ENCODE data around the gene COBL.

The COBL gene

DNA sequence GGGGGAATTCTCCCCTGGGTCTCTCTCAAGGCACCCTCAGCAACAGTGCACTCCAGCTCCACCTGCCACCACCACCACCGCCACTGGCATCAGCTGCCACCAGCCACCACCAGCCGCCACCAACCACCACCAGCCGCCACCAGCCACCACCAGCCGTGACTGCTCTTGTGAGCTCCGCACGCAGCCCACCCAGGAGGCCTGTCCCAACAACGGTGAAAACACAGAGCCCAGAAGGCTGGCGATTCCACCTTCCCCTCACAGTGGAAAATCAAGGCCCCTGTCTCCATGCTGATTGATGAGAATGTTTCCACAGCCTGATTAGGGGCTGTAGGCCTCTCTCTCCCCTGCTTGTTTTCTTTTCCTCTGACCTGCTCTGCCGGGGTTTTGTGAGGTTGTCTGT, 41.1 kb downstream of the COBL start:
- FAIRE-seq: no peak

DNA sequence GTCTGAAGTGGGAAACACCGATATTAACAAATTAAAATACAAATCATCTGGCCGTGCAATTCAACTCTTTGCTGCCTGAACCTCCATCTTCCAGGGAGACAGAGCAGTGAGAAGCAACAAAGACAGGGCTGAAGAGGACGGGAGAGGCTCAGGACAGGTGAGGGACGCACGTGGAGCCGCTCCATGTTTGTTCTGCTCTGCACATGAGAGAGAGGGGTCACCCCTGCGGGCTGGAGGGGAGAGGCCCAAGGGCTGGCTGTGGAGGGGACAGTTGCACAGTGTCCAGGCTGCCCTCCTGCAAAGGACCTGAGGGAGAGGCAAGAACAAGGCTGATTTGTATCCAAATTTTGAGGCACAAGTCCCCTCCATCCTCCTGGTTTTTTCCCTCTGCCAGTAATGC, 41.7 kb downstream of the COBL start:
- FAIRE-seq: no peak

DNA sequence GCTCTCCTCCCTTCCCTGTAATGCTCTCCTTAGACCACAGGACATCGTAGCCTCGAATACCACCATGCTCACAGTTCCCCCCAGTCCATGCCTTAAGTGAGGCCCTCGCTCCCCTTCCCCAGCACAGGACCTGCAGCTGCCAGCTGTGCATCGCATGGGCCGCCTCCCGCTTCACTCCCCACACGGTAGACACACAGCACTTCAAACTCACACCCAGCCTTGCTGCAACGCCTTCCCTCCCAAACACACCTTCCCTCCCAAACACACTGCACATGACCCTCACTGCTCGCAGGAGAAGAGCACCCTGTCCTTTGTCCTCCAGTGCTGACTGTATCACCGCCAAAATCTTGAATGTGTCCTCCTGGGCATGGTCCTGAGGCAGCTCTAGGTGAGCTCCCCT, 42.6 kb downstream of the COBL start:
- no peak for FAIRE-seq

DNA sequence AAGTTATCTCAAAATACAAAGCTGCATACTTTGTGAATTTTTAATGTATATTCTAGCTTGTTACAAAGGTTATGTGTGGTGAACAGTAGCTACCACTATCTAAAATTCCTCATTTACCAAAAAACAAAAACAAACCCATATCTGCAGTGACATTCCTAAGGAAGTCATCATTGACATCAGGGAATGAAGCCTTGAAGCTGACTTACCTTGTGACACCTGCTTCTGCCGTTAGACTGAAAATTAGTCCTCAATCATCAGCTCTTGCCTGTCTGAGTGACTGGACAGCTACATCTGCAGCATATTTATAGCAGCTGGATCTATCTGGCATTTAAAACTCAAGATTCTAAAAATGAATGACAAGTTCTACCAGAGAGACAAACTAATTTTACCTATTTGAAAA, 43.2 kb downstream of the COBL start:
- FAIRE-seq: no peak

DNA sequence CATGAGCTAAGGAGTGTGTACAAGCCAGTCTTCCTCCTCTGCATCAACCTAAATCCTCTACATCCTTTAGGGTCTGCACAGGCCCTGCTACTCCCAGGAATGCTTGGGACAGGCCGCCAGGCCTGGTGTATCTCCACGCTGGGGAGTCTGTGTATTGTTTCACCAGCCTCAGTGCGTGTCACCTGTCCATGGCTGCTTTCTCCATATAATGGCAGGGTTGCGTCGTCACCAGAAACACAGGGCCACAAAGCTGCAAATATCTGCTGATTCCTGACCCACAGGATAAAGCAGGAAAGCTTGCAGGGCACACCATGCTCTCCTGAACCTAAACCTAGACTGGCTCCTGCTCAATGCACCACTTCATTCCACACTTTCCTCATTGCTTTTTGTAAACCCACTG, 45.6 kb downstream of the COBL start:
- no peak for FAIRE-seq

DNA sequence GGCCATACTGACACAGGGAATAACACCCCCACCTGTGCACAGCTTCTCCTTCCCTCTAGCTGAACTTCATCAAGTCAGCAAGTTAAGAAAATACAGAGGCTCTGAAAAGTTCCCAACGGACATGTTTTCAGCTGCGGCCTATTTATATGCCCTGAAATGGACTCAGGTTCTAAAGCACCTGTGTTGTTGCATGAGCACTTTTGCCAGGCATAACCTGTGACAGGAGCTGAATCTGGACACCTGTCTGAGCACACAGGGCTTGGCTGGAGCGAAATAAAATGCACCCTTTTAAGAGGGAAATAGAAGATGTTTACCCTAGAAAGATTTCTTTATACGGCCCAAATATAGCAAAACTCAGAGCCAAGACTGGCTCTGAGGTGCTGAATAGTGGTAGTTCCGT, 46.7 kb downstream of the COBL start:
- FAIRE-seq: no peak

DNA sequence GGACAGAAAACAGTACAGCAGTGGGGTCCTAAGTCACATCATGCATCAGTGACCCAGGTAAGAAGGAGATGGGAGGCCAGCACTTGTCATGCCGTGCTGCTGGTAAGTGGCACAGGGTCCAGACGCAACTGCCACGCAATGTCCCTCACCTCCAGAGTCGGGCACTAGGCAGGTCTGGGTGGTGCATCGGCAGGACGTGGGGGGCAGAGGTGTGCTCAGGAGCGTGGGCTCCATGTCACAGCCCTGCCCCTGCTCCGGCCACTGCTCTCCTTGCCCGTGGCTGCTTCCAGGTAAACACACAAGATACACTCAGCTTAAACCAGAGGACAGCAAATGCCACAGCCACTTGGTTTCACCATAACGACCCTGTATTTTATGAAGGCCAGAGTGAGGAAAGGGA, 47.3 kb downstream of the COBL start:
- FAIRE-seq: no peak

DNA sequence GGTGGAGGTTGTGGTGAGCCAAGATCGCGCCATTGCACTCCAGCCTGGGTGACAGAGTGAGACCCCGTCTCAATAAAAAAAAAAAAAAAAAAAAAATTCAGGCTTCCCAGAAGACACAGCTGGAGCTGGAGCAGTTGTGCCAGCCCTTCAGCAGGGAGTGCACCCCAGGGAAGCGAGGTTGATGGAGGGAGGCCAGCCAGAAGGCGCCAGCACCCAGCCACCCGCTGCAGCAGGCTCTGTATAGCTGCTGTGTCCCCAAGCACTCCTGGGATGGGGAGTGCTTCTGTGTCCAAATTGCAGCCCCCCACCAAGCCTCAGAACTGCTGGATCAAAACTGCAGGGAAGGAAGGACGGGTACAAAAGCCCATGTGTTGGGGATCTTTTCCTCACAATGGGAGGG, 47.8 kb downstream of the COBL start:
- FAIRE-seq: no peak

DNA sequence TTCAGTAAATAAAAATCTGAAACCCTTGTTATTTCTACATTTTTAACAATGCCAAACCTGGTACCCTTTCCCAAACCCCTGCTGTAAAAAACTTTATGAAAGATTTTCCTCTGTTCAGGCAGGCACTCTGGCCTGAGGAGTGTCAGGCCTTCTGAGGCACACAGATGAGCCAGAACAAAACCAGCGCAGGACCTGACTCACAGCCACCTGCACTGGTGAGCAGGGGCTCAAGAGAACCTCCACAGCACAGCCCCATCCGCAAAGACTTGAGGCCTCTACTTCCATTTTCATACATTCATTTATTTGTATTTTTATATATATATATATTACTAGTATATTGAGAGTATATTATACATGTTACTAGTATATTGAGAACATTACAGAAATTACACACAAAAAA, 49.4 kb downstream of the COBL start:
- FAIRE-seq: no peak

DNA sequence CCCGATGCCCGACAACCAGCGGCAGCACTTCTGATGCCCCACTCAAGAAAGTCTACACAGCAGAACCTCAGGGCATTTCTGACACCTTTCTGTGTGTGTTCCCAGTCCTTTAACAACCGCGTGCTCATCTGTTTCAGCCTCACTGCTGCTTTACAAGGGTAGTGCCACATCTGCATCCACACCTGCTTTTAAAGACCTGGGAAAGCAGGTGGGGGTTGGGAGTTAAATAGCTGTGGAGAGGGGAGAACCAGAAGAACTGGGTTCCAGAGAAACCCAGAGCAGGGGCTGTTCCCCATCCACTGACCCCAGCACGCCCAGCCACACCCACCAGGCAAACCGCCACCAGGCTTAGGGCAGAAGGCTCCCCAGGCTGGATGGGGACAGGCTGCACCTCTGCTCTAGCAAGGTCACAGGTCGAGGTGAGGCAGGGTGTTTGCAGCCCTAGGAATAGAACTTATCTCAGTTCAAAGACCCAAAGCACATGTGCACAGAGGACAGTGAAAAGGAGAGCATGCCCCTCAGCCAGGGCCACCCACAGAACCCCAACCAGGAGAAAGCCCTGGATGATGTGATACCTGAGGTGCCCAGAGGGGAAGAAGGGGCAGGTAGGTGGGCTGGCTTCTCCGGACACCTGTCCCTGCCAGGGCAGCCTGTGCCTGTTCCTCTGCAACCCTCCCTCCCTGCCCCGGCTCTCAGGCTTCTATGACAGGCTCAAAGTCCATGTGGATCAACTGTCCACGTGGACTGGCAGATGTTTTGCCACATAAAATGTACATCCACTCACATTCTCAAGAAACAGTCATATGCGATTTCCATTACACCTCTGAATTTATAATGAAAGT, 51.3 kb downstream of the COBL start:
- FAIRE-seq: no peak

DNA sequence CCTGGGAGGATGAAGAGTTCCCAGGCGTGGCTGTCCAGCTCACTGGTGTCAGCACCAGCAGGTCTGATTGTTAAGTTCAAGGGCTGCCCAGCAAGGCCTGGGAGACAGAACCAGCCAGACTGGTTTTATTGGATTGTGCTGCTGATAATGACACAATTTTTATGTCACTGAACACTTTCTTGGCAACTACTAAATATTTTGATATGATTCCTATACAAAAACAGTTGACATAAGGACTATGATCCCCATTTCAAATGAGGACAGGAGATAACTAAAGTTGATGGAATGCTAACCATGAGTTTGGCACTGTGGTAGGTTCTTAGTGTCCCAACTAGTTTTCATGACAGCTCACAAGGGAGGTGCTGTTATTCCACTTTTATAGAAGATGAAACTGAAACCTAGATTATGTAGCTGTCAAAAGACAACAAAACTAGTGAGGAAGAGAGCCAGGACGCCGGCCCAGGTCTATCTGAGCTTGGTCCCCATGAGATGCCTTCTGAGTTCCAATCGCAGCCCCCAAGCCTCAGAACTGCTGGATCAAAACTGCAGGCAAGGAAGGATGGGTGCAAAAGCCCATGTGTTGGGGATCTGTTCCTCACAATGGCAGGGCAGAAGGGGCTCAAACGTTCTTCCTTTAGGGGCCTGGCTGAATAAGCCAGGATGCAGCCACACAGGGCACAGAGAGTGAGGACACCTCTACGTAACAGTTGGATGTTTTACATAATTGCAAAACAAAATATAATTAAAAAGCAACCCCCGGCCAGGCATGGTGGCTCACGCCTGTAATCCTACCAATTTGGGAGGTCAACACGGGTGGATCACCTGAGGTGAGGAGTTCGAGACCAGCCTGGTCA, 52.8 kb downstream of the COBL start:
- no peak for FAIRE-seq

DNA sequence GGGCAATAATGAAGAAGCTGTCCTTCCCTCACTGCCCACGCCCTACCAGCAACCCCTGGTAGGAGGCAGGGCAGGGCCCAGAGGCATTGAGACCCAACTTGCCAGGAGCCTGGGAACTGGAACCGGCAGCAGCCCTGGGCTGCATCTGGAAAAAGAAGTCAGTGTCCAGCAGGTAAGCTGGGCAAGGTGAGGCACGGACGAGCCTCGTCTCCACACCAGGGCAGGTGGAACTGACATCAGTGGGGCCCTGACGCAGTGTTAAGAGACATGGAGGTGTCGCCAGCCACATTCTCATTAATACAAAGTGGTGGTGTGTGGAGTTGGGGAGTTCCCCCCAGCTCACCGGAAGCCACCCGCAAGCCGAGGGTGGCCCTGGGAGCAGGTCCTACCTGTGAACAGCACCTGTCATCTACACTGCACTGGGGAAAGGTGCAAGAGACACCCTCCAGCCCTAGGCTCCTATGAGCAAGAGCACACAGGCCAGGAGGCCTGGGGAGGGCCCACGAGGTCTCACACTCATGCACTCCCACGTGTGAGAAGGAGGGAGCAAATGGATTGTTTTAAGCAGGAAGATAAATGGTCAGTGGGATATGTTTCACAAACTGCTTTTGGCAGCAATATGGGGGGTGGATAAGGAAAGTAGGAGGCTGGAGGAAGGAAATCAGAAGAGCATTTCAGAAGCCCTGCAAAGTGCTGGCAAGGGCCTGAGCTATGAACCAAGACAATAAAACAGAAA, 53.6 kb downstream of the COBL start:
- FAIRE-seq: no peak

DNA sequence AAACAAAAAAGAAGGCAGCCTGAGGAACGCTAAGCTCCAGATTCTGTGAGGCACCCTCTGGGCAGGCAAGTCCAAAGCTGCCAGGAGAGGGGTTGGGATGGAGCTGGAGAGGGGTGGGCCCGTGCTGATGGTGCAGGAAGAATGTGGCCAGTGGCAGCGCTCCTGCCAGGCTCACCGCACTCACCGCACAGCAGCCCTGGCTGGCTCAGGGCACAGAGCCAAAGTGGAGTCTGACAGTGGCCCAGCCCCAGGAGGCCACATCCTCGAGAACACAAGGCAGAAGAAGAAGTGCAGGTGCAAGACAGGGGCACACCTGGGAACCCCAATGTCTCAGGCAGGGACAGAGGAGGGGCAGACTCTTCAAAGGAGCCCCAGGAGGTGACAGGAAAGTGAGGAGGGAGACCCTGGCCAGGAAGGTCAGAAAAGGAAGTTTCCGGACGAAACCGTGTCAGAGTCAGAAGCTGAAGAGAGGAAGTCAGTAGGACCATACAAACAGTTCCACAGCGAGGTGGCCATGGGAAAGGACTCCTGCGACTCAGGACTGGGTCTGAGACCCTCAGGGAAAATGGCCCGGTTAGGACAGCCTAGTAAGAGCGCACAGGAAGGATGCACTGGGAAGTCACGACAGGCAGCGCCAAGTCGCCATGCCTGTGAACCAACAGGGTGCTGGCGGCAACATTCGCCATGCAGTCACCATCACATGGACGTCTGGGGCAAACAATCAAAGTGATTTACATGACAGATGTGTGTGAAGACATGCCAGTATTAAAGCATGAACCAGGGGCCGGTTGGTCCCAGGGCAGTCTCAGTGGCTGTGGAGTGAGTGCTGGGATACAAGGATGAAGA, 54.4 kb downstream of the COBL start:
- no peak for FAIRE-seq

DNA sequence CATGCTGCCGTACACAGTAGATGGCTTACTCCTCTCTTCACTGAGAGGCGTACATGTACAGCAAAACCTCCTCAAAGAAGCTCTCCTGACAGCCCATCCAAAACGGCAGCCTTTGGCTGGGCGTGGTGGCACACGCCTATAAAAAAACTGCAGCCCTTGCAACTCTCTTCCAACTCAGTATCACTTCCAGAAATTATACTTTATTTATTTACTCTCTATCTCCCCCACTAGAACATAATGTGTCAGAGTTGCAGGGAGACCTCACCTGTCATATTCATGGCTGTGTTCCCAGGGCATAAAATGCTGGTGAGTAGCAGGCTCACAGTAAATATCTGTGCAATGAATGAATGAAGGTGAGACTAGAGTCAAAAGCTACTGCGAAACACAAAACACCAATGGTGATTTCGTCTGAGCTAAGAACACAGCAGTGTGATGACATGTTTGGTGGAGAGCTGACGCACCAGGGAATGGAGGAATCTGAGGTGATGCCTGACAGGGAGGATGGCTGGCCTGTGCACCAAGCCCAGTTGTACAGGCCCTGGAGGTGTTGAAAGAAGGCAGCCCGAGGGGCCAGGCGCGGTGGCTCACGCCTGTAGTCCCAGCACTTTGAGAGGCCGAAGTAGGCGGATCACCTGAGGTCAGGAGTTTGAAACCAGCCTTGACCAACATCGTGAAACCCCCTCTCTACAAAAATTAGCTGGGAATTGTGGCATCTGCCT, 55.3 kb downstream of the COBL start:
- FAIRE-seq: no peak

DNA sequence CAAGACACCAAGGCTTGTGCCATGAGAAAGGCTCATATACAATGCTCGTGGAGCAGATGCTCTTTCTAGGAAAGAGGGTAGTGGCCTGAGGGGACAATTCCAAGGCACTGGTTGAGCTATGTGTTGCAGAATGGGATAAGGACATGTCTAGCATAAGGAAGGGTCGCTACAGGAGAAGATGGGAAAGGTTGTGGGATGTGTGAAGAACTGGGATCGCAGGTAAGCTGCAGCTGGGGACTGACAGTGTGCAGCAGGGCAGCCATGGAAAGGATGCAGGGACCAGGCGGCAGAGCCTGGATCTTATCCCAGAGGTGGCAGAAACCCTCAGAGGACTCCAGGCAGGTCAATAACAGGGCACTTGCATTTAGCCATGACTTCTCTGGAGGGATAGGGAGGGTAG, 56.1 kb downstream of the COBL start:
- no peak for FAIRE-seq

DNA sequence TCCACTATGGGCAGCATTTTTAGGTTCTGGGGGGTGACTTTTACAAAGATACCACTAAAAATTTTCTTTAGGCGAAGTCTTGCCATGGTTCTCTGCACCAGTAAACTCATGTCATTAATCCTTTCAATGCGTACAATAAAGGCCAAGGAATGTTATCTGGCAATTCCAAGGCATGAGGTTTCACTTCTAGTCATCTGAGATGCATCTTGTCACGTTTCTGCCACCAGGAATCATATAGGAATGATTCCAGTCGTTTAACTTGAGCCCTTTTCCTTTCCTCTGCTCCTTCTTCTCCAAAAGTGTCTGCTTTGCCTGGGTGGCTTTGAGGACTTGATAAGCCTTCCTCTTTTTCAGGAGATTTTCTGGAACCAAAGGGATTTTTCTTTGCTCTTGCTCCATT, 56.8 kb downstream of the COBL start:
- no peak for FAIRE-seq

DNA sequence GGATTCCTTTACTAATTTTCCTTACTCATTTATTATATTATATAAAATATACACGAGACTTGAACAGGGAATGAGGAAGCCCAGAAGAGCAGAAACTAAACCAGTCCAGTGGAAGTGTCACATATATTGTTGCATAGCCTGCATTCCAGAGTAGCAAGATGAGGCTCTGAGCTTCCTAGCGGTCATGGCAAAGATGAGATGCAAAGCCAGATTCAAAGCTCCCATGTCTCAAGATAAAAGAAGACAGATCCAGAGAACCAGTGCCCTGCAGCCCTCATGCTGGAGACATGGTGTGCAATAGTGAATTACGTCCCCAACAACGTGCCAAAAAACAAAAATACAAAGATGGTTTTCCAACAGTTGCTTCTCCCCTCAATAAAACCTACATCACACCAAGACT, 59.7 kb downstream of the COBL start:
- FAIRE-seq: no peak

DNA sequence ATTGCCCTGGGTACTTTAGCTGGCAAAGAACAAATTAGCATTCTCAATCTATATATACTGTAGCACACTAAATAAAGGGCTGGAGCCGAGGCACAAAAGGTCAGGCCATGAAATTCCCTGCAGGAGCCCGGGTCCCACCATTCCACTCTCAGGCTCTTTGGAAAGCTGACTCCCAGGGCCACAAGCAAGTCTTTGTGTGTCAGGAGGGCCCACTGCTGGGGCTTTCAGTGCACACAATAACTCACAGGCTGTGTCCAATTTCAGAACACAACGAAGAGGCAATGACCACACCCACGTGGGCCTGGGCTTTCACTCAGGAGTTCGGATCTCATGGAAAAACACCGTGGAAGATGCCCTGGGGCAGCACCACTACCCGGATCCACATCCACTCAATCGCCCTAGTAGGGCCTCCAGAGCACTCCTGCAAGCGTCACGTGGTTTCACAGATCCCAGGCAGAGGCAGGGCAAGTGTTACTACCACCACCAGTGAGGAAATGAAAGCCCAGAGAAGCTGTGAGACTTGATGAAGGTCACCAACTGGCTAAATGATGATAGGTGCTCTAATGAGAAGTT, 60.3 kb downstream of the COBL start:
- no peak for FAIRE-seq

DNA sequence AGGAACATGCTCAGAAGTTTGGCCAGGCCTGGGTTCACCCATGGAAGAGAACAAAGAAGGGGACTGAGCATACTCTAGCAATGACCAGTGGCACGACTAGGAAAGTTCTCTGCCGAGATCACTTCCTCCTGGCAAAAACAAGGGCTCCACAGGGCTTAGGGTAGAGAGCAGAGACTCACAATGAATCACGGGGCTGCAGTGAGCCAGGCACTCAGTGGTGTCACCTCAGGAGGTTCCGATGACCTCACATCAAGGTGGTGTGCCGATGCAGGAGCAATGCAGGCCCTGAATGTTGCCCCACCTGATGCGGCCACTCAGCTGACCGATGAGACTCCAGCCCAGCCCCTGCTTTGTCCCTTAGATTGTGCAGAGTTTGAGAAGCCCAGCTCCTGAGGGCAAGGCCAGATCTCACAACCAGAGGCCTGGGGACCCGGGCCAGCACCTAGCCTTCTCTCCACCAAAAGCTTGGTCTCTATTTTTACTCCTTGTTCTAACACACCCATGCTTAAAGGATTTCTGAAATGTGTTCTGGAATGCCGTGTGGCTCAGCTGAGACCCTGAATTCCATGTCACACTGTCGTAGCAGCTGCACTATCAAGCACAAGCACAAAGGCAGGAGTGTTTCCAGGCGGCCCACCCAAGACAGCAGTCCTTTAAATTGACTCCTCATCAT, 60.9 kb downstream of the COBL start:
- no peak for FAIRE-seq

DNA sequence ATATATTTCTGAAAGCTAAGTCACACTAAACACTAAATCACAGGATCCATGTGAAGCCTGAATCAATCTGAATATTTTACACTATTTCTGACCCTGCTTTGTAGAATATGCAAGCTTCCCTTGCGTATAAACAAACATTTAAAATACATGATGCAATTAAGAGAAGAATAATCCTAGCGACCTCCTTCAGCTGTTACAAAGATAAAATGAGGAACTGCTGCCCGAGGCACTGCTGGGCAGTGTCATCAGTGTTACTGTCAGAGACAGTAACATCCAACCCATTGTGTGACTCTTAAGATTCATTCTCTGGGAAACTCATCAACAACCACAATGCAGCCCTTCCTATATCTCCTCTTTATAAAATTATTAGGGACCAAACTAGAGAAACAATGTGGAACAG, 61.6 kb downstream of the COBL start:
- no peak for FAIRE-seq

DNA sequence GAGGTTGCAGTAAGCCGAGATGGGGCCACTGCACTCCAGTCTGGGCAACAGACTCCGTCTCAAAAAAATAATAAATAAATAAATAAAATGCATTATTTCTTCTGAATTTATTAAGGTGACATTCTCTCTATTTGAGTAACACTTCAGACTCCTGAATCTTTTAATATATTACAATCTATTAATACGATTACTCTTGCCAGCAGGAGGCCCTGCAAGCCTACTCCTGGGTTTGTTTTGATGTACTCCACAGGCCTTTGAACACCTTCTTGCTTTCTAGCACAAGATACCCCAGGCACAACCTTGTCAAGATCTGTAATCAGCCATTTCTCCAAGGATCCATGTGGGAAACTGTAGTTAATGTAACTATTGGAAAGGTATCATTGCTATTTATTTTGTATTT, 63.5 kb downstream of the COBL start:
- no peak for FAIRE-seq
